ENCODE data around the gene GMEB1.
"Not testable (repeated sequence)": the region's sequence is repeated elsewhere in the genome, so short reads cannot be mapped to it uniquely, and the experiment has no call there.

GMEB1 gene

GRCh38 chr1:28644494-28644893 is 24.1 kb upstream of the GMEB1 start:
- DNase-seq (ENCODE audit: low read depth) = no peak
- no peak overlapping the region for H3K4me3 ChIP-seq (ENCODE audit: low read length)
- TF ChIP-seq CTCF (conservative IDR thresholded peaks at IDR 0.05; ENCODE audit: low read depth, low read length) = no peak

GRCh38 chr1:28645406-28645805 is 23.2 kb upstream of the GMEB1 start:
- H3K4me3 ChIP-seq (ENCODE audit: low read length); DNase-seq (ENCODE audit: low read depth): not testable (repeated sequence)

- H3K4me3 ChIP-seq (ENCODE audit: low read length) = no peak overlapping the region
- no peak for TF ChIP-seq CTCF (conservative IDR thresholded peaks at IDR 0.05; ENCODE audit: low read depth, low read length)
- DNase-seq (ENCODE audit: low read depth) = no peak
Measured at GRCh38 chr1:28646040-28646439, 22.5 kb upstream of the GMEB1 start.

- DNase-seq (ENCODE audit: low read depth) = peak; percentile 79
- no peak for TF ChIP-seq CTCF (conservative IDR thresholded peaks at IDR 0.05; ENCODE audit: low read depth, low read length)
- H3K4me3 ChIP-seq (ENCODE audit: low read length) = peak overlapping the region; percentile 44
Measured at GRCh38 chr1:28648008-28648473, 20.5 kb upstream of the GMEB1 start.

DNA sequence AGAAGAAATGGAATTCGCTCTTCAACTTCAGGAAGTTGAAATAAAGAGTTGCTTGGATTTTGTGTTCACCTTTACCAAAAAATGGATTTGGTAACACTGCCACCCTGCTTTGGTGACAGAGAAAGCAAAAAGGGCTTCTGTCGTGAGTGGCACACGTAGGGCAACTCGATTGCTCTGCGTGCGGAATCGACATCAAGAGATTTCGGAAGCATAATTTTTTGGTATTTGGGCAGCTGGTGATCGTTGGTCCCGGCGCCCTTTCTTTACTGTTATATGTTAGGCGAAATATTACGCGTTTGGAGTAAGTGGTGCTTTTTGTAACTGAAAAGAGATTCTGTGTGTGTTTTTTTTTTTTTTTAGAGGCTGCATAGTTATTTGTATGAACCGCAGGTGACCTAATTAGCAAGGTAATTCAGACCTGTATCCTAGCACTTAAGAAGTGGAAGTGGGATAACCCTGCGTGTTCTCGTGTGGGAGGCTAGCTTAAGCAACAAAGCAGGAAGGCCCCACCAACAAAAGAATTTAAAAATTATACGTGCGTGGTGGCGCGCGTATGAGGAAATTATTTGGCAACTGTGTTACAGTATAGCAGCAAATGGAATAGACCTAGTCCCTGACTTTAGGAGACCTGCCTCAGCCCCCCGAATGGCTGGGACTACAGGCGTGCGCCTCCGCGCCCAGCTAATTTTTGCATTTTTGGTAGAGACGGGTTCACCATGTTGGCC is 19.9 kb upstream of the GMEB1 start, which contains the start of gene RNU11:
Gene RNU11, plus strand, starts transcription at position 127 of the 725 bp plus-strand sequence.
- peak; percentile 94 for DNase-seq (ENCODE audit: low read depth)
- peak within 1 kb of the TSS; percentile 44 for H3K4me3 ChIP-seq (ENCODE audit: low read length)
- TF ChIP-seq CTCF (conservative IDR thresholded peaks at IDR 0.05; ENCODE audit: low read depth, low read length) = no peak

GRCh38 chr1:28653063-28653462 is 15.5 kb upstream of the GMEB1 start:
- H3K4me3 ChIP-seq (ENCODE audit: low read length); DNase-seq (ENCODE audit: low read depth): not testable (repeated sequence)

DNA sequence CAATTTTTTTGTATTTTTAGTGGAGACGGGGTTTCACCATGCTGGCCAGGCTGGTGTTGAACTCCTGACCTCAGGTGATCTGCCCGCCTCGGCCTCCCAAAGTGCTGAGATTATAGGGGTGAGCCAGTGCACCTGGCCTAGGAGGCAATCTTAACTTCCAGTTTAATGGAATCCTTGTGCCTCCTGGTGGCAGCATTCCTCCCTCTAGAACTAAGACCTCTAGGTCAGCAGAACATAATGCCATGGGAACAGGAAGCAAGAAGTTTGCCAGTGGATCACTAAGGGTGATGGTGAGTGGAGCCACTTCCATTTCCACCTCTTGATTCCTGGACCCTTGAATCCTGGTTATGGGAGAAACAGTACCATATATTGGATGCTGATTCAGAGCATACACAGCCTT is 14.7 kb upstream of the GMEB1 start:
- peak; percentile 61 for TF ChIP-seq CTCF (conservative IDR thresholded peaks at IDR 0.05; ENCODE audit: low read depth, low read length)
- DNase-seq (ENCODE audit: low read depth) = not testable (repeated sequence)

DNA sequence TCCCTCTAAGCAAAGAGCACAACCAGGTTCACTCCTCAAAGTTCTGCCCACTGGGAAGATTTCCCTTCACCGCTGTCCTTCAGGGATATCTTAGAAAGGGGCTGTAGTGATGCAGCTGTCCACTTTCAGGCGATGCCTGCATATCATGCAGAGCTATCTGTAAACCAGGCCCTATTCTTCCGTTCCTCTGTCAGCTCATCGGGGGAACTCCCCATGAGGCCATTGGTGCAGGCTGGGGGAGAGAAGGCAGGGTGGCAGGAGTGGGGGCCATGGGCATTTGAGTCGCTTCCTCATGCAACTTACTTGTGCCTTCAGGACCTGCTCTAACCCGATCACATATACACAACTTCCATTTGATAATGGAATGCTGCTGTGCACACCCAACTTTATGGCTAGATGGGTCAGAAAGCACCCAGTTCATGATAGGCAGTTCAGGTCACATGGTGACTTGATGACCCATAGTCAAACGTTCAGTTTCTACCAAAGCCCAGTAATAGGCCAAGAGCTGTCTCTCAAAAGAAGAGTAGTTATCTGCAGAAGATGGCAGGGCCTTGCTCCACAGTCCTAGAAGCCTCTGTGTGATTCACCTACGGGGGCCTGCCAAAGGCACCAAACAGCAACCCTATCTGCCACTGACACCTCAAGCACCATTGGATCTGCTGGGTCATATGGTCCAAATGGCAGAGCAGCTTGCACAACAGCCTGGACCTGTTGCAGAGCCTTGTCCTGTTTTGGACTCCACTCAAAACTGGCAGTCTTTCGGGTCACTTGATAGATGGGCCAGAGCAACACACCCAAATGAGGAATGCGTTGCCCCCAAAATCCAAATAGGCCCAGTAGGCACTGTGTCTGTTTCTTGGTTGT is 12.9 kb upstream of the GMEB1 start:
- not testable (repeated sequence) for DNase-seq (ENCODE audit: low read depth); H3K4me3 ChIP-seq (ENCODE audit: low read length)

More for the DNA sequence above, 14.7 kb upstream of the GMEB1 start:
- H3K4me3 ChIP-seq (ENCODE audit: low read length) = not testable (repeated sequence)
